Stimulated activated naive CD4-positive, alpha-beta T cell treated with Interleukin-2 at 50 U/mL for 16 hours (primary cell): ENCODE results near the gene CCSER2.
"Not testable (repeated sequence)": the region's sequence is repeated elsewhere in the genome, so short reads cannot be mapped to it uniquely, and the experiment has no call there.

Experiments used
- DNase-seq: peaks from one replicate; lab custom pipeline; 2025; lab: John Stamatoyannopoulos, UW

CCSER2 gene

GRCh38 chr10:84447701-84448400, 119.5 kb downstream of the CCSER2 start:
- DNase-seq = no peak

DNA sequence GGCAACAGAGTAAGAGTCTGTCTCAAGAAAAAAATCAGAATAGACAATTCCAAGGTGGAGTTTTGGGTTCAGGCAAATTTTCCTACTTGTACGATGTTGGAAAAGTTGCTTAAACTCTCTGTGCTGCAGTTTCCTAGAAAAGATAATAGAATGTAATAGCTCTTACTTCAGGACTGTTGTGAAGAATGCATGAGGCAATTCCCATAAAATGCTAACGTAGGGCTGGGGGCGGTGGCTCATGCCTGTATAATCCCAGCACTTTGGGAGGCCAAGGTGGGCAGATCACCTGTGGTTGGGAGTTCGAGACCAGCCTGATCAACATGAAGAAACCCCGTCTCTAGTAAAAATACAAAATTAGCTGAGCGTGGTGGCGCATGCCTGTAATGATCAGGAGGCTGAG, 121.0 kb downstream of the CCSER2 start:
- not testable (repeated sequence) for DNase-seq

GRCh38 chr10:84452003-84452402, 123.6 kb downstream of the CCSER2 start:
- no peak for DNase-seq

- no peak for DNase-seq
Observed at GRCh38 chr10:84453303-84453702, 124.9 kb downstream of the CCSER2 start.

DNA sequence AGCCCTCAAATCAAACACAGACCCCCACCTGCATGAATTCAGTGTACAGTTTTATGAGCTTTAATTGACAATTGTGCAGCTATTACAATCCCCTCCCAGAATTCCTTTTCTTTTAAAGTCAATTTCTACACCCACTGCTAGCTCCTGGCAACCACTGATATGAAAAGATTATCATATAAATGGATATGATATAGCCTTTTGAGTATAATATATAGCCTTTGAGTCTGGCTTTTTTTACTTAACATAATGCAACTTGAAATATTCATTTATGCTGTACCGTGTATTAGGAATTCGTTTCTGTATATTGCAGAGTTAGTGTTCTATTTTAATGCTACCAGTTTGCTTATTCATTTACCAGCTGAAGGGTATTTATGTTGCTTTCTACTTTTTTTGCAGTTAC, 127.7 kb downstream of the CCSER2 start:
- DNase-seq = no peak

GRCh38 chr10:84460520-84460919, 132.1 kb downstream of the CCSER2 start:
- no peak for DNase-seq

DNA sequence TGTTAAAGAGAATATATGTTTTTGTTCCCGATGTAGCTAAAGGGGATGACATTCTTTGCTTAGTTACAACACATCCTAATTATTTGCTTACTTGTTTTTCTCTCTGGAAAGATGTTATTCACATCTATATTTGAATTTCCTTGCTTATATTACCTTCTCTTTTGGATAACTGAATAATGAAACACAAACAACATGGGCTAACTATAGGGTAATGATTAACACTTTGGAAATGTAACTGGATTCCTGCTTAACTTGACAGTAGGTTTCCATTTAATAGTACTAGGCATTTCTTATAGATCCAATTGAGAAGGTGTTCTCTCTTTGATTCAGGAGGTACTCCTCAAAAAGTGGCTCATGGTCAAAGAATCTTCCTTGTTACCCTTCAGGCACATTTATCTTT, 141.1 kb downstream of the CCSER2 start:
- no peak for DNase-seq

DNA sequence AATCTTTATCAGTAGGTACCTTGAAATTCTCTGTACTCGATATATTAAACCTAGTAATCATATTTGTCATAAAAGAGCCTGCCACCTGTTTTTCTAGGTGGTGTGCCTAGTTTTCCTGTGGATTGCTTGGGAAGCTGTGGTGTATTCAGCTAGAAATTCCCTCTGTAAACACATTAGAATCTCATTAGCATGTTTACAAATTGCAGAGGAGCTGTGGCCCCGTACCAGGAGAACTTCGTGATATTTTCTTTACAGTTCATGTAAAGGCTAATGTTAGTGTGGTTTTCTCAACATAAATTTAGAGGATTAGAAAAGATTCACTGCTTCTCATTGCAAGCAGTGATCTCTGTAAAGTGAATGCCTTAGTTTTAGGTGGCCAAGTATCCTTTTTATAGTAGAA, 144.7 kb downstream of the CCSER2 start:
- no peak for DNase-seq

- no peak for DNase-seq
Observed at GRCh38 chr10:84477398-84478128, 149.2 kb downstream of the CCSER2 start.

DNA sequence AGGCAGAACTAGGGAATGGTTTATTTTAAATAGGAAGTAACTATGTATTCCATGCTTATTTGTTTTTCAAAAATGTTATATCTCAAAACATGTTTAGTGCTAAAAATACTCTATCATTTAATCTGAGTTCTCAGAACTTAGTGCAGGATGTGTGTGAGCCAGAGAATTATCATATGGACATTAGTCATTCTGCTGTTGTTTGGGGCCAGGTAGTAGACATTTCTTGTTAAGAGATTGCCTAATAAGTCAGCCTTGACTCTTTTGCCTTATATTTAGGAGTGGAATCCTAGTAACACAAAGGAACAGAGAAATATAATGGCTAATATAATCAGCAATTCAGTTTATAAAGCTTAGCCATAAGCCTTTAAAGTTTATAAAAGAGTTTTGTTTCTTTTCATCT, 149.8 kb downstream of the CCSER2 start:
- no peak for DNase-seq

DNA sequence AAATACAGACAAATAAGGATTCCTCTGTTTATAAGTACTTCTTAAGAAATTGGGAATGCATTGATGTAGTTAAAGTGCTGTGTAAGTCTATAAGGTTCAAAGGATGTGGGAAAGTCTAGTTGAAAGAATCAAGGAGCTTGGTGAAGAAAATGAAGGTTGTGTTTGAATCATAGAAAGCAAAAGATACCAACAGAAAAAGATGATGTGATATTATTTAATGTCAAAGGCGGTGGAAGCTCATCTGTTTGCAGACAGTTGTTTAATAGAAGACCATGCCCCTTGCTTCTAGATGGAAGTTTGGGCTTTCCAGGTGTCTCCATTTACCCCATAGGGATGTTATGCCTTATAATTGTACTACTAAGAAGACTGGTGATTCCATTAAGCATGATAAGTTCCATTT, 150.3 kb downstream of the CCSER2 start:
- no peak for DNase-seq

- no peak for DNase-seq
Observed at GRCh38 chr10:84484541-84484940, 156.2 kb downstream of the CCSER2 start.

DNA sequence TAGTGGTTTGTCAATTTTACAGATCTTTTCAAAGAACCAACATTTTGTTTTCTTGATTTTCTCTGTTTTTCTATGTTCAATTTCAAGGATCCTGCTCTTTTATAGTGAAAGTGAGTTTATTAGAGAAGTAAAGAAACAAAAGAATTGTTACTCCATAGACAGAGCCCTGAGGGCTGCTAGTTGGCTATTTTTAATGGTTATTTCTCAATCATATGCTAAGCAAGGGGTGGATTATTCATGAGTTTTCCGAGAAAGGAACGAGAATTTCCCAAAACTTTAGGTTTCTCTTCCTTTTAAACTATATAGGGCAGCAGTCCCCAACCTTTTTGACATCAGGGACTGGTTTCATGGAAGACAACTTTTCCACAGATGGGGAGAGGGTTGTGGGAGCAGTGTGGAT, 165.0 kb downstream of the CCSER2 start:
- DNase-seq = no peak

GRCh38 chr10:84493951-84494848, 165.8 kb downstream of the CCSER2 start:
- DNase-seq = no peak

DNA sequence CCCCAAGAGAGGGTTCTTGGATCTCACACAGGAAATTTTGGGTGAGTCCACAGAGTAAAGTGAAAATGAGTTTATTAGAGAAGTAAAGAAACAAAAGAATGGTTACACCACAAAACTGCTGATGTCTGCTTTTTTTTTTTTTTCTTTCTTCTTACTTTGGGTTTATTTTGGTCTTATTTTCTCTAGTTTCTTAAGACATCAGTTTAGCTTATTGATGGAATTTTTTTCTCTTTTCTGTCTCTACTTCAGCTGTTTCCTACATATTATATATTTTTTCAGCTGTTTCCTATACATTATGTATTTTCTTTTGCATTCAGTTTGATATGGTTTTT, 166.4 kb downstream of the CCSER2 start:
- no peak for DNase-seq

GRCh38 chr10:84497978-84498377, 169.6 kb downstream of the CCSER2 start:
- no peak for DNase-seq

DNA sequence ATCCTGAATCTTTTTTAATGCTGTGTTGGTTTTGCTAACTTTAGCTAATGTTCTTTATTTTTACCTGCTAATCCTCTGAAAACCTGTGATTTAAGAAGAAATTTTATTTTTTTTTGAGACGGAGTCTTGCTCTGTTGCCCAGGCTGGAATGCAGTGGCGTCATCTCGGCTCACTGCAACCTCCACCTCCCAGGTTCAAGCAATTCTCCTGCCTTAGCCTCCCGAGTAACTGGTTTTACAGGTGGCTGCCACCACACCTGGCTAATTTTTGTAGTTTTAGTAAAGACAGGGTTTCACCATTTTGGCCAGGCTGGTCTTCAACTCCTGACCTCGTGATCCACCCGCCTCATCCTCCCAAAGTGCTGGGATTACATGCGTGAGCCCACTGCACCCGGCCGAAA, 170.7 kb downstream of the CCSER2 start:
- not testable (repeated sequence) for DNase-seq

DNA sequence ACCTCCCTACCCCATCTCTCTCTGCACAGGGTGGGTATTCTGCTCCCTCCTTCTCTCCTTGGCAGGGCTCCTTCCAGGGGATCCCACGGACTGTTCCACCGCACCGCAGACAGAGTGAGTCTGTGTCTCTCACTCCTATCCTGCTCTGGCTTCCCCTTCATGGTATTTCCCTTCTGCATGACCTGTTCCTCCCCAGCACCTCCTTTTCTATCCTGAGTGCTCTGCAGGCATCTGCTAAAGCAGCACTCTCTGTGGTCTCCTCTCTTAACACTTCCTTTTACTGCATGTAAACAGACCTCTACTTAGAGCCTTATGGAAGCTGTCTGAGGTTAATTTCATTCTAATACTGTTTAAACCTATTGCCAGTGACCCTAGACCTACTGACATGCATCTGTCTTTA, 171.5 kb downstream of the CCSER2 start:
- DNase-seq = no peak

- no peak for DNase-seq
Observed at GRCh38 chr10:84510121-84510520, 181.7 kb downstream of the CCSER2 start.

- DNase-seq = no peak
Observed at GRCh38 chr10:84511106-84511505, 182.7 kb downstream of the CCSER2 start.

GRCh38 chr10:84511709-84512285, 183.4 kb downstream of the CCSER2 start:
- no peak for DNase-seq

DNA sequence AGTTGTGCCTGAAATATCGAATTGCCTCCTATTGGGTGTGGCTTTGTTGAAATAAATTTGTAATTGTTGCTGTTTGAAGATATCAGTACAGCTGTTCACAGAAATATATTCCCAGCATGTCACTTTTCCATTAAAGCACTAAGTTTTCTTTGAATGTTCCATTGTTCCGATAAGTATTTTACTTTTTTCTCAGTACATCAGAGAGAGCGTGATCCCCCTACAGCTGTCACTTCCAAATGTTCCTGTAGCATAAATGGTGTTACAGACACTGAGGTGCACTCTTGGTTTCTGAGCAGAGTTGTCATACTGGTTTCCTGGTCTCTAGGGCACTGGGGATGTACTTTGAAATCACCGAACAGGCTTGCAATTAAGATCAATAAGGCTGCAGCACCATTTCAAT, 189.2 kb downstream of the CCSER2 start:
- DNase-seq = no peak

DNA sequence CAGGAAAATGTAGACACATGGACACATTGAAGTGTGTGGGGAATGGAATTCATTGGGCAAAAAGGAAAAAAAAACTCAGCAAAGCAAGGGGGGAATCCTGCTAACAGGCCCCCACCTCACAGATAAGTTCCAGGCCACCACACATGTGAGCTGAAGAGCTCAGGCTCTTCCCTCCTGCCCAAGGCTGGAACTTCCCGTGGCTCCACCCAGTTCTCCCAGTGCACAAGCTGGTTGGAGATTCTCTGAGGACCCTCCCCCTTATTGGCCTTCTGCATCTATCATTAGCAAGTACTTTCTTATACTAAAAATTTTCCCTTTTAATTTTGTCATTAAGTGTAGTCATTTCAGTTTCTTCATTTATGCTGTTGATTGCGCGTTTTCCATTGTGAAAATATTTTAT, 190.8 kb downstream of the CCSER2 start:
- DNase-seq = no peak
